DMS153 (cell line): Measurements from ENCODE around the gene USP32.
"Not testable (repeated sequence)": the region's sequence is repeated elsewhere in the genome, so short reads cannot be mapped to it uniquely, and the experiment has no call there.

Experiments
- DNase-seq: peaks from one replicate; lab custom pipeline; 2025; lab: John Stamatoyannopoulos, UW

USP32 gene

DNA sequence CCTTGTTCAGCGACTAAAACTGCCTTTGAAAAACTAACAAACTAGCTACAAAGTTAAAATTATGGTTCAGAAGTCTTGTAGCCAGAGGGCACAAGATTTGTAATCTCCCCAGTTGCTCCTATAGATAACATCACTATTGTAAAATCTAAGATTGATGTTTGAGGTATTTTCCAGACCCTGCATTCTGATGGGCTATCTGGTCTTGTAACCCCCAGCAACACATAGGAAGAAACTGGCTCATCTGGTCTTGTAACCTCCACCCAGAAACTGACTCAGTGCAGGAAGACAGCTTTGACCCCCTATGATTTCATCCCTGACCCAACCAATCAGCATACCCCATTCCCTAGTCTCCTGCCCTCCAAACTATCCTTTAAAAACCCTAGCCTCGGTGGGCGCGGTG, 18.1 kb upstream of the USP32 start:
- DNase-seq = no peak

DNA sequence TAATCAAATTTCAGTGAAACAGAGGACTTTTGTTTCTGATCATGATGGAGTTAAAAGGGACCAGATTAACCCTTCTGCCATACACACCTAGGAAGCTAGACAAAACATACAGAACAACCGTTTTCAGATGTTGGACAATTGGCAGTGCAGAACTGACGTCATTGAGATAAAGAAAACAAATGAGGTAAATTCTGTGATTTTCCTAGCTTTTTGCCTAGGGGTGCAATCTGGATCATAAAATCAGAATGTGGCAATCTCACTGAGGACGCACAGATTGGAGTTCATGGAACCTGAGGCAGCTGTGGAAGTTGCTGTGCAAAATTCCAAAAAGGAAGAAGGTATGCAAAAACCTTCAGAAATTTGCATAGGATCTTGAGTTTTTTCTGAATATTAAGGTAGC, 15.0 kb upstream of the USP32 start:
- no peak for DNase-seq

DNA sequence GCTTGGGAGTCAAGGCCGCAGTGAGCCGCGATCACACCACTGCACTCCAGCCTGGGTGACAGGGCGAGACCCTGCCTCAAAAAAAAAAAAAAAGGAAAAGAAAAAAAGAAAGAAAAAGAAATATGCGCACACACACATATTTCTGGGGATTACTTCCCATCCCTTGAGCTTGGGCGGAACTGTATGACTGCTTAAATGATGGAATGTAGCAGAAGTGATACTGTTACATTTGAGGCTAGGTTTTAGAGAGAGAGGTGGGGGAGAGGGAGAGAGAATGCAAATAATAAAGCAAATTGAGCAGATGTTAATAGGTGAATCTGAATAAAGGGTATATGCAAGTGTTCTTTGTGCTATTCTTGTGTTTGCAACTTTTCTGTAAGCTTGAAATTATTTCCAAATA, 12.0 kb upstream of the USP32 start:
- no peak for DNase-seq

DNA sequence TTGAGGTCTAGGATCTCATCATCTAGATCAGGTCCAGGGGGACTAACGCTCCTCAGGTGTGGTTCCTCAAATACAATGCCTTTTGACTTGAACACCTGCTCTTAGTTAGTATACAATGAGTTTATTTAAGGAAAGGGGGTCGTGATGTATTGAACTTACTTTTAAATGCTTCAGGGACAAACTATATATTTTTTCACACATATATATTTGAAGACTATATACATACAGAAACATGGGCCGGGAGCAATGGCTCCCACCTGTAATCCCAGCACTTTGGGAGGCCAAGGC, 11.5 kb upstream of the USP32 start:
- no peak for DNase-seq

DNA sequence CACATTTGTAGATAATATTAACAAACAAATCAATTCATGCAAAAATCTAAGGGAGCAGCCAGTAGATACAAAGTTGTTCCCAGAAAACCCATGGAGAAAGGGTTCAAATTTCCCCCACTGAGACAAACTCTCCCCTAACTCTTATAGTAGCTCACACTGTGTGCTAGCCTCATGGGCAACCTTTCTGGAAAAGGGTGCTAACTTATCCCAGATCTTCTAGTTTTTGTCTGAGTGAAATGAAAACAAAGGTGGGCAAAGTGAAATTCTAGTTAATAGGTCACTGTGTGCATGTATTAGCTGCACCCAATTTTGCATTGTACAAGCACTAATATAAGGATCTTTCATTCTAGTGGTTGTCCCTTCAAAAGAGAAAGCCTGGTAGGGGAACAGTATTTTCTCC, 9.9 kb upstream of the USP32 start:
- no peak for DNase-seq

DNA sequence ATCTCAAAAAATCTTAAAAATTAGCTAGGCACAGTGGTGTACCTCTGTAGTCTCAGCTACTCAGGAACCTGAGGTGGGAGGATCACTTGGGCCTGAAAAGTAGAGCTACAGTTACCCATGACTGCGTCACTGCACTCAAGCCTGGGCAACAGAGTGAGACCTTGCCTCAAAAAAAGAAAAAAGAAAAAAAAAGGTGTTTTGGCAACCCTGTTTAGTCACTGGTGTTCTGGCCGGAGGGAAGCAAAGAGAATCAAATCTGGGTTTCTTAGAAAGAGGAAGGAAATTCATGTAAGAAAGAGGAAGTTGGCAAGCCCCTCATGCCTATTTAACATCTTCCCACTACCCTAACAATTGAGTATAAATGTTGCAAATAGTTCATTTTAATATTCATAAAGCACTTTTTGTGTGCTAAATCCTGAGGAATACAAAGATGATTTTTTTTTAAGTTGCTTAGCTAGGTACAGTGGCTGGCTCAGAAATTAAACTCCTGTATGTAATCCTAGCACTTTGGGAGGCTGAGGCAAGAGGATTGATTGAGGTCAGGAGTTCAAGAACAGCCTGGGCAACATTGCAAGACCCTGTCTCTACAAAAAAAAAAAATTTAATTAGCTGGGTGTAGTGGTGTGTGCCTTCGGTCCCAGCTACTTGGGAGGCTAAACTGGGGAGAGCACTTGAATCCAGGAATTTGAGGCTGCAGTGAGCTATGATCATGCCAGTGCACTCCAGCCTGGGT, 6.5 kb upstream of the USP32 start:
- DNase-seq = no peak

DNA sequence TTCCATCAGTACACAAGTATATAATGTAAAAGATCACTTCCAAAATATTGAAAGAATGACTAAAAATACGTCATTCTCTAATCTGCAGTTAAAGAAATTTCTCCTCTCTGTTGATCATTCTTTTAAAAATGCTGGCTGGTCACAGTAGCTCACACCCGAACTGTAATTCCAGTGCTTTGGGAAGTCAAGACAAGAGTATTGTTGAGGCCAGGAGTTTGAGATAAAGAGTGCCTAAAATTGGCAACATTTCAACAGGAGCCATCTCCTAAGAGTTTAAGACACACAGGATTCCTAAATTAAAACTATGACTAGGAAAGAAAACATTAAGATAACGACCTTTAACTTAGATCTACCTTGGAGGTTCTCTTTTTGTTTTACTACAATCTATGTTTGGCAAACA, 4.5 kb upstream of the USP32 start:
- no peak for DNase-seq

DNA sequence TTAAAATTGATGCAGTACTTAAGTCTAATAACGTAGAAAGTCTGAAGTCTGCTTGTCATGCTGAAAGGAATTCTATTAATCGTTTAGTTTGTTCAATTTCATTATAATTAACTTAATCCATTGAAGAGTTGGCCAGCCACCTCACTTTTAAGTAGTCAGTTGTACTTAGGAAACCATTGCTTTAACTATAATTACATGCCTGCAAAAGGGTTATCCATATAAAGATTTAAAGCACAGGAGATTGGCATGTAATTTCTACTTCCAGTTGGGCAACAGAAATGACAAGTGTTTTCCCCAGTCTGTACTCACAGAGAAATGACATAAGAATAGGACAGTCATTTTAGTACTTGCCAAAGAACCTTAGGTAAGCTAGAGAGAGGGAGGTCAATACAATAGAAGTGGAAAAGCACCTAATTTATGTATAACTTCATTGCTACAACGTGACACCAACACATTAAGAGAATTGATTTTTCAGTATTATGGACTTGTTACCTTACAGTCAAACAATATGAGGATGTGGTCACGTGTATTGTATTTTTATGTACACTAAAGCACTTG, 3.7 kb upstream of the USP32 start:
- DNase-seq = no peak

DNA sequence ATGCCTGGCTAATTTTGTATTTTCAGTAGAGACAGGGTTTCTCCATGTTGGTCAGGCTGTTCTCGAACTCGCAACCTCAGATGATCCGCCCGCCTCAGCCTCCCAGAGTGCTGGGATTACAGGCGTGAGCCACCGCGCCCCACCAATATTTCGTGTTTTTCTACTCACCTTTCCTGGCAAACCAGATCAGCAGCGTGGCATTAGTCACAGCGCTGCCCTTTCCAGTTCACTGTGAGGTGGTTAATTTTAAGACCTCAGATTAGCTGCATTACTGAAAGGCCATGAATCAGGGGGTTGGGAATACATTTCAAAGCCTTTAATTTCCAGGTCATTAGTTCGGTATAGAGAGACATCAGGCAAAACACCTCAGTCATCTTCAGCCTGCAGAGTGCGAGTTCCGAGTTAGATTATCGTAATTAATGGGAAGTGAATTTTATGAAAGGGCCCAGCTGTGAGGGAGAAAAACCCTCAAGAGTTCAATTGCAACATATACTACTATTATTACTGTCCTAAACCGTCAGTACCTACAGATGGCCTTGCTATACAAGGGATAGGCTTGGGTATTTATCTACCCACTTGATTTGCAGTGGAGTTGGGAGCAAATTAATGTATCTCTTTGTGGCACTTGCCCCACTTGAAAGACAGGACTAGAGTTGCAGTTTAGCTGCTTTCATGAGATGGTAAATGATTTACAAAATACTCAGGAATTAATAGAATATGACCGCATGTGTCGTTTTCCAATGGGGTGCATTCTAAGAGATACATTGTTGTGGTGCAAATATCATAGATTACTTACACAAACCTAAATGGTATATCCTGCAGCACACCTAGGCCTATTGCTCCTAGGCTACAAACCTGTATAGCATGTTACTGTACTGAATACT, 2.1 kb upstream of the USP32 start:
- no peak for DNase-seq

DNA sequence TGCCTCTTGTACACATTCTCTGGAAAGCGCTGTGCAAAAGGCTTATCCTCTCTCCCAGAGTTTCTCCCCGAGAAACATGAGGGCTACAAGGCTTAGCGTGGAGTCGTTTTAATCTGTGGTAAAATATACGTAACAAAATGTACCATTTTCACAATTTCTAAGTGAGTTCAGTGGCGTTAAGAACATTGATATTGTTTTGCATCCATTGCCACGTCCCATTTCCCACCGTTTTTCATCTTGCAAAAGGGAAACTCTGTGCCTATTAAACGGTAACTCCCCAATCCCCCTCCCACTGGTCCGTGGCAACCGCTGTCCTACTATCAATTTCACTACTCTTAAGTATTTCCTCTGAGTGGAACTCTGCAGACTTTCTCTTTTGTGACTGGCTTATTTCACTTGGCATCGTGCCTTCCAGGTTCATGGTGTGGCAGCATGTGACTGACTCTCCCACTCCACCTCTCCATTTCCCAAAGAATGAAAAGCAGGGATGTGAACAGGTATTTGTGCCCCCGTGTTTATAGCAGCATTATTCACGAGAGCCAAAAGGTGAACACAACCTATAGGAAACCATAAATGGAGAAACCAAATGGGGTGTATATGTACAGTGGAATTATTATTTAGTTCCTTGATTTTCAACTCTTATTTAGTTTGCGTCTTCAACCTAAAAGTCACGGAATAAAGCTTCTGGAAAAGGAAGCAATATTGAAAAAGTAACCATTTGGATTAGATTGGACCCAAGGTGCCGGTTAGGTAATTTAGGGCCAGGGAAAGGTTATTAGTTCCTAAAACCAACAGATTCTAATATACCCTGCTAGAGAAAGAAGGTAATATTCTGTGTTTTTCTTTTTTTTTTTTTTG, 1.1 kb upstream of the USP32 start:
- peak; percentile 52 for DNase-seq

DNA sequence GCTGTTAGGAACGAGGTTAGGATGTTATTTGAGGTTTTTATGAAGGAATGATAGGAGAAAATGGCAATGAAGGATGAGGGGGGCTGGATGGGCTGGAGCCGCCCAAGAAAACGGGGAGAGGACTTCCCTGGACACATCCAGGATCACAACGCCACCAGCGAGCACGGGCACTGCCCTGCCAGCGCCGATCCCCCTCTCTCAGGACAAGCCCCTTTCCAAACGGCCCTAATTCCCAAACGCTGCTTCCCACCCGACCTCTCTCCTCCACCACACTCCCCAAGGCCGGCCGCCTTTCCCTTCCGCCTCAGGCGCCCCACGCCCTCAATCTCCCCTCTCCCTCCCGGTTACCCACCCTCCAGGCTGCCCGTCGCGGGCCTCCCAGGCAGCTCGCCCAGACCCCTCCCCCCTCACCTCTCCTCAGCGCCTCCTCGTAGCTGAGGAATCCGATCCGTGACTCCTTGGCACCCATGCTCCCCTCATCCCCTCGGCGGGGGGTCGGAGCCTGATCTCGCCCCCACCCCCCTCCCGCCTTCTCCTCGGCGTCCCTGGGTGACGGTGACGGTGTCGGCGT, 377 bp downstream of the USP32 start:
- no peak for DNase-seq

DNA sequence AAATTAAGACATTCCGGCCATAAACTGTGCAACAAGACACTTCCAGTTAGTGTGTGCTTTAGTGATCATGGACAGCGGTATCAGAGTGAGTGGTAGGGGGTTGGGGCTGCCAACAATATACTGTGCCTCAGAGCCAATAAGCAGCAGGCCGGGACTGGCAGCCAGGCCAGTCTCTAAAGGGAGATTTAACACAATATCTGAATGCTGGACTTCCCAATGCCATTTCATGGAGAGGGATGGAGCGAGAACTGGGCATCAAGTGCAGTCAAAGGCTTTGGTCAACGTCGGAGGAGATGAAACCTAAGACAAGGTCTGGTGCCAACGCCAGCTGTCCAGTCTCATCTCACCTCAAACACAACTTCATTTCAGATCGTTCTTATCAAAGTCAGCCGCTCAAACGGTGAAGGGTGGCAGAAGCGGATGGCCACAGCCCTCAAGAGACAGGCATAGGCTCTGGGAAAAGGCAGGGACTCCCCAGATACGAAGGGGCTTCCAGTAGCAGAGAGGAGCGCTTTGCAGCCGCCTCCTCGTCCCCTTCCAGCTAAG, 935 bp downstream of the USP32 start:
- no peak for DNase-seq

DNA sequence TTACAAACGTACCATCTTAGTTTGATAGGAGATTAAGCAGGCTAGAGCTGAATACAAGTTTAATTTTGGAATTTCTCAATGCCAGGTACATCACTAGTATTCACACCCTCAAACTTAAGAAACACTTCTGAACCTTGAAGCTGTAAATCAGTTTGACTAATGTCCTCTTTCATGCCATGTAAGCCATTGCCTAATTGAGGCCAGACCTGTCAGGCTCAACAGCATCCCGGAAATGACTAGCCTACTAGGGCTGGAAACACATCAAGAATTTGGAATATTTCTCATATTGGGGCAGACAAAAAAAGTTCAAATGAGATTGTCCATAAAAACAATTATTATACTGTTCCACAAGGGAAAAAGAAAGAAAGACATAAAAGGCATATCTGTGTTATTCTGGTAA, 1.7 kb downstream of the USP32 start:
- no peak for DNase-seq

DNA sequence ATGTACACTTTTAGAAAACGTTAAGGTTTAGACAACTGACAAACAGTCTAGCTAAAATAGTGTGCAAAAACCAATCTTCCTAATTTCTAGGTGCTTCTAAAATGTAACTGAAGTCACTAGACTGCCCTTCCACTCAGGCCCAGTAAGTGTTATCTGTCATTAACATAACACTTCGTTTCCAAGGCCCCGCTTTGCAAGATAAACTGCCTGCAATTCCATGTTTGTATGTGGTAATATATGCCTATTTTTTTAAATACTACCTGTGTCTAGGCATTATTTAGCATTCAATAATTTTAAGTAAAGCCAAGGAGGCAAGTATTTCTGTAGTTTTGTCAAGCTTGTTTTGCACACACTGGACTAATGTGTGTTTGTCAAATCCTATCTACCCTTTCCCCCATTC, 3.2 kb downstream of the USP32 start:
- no peak for DNase-seq

DNA sequence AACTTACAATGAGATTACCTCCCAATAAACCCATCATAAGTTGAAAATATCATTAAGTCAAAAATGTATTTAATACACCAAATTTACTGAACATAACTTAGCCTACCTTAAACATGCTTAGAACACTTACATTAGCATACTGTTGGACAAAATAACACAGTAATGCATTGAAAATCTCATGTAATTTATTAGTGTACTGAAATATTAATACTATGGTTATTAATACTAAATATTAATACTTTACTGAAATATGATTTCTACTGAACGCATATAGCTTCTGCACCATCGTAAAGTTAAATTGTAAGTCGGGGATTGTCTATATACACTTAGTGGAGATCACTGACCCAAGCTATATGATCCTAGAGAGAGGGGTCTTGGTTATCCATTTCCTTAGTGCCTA, 4.3 kb downstream of the USP32 start:
- no peak for DNase-seq

DNA sequence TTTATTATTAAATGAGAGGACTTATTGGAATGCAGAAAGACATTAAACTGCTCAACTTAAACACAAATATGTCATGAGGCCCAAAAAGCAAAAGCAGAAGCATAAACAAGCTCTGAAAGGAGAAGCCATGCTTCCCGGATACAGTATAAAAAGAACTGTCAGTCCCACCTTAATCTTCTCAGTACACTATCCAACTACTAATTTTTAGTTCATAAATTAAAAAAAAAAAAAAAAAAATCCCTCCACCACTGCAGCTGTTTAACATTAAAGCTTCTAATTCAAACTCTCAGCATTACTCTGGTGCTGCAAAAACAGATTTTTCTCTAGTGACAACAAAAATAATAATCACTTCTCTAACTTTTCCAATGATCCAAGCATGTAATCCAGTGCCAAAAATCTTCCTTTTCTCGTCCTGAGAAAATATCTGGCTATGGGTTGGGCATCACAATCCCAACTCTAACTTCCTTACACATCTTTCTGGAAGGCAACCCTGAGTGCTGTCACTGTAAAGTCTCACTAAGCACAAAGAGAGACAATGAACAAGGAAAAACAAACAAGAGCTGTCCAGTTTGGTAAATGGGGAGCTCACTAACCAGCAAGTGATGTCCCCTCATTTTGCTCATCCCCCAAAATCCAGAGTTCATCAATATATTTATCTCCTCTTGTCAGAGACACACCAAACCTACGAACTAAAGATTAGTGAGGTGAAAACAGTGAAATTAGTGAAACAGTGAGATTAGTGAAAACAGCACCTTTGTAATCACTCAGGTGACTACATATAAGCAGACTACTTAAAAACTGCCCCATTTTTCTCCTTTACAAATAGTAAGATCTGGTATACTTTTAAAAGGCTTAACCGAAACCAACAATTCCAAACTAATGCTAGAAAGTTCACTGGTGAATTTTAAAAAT, 5.5 kb downstream of the USP32 start:
- DNase-seq = no peak

DNA sequence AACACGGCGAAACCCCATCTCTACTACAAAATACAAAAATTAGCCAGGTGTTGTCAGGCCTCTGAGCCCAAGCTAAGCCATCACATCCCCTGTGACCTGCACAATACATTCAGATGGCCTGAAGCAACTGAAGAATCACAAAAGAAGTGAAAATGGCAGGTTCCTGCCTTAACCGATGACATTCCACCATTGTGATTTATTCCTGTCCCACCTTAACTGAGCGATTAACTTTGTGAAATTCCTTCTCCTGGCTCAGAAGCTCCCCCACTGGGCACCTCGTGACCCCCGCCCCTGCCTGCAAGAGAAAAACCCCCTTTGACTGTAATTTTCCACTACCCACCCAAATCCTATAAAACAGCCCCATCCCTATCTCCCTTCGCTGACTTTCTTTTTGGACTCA, 7.0 kb downstream of the USP32 start:
- not testable (repeated sequence) for DNase-seq

DNA sequence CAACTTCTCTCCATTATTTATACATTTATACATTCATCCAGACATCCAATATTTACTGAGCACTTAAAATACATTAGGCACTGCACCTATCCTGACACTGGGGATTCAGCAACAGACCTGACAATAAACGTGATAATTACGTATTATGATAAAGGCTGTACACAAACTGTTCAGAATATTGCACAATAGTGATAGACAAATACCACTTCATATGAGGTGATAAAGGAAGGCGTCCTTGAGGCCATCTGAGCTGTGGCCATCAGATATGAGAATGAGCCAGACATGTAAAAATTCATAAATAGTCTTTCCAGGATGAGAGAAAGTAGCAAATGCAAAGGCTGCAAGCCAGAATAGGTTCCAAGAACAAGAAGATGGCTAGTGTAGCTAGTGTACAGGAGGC, 8.6 kb downstream of the USP32 start:
- DNase-seq = peak; percentile 63

DNA sequence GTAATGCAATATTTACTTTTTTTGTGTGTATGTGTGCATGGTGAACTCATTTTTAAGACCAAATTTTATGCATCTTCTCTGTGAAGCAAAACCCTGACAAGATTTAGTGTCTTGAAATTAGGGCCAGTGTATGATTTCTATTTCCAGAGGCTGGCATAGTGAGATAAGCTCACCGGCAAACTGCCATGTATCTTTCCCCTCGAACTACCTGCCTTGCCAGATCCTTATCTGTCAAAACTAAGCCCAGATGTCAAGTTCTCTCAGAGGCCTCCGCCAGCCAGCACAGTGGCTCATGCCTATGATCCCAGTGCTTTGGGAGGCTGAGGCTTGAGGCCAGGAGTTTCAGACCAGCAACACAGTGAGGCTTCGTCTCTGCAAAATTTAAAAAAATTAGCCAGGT, 10.0 kb downstream of the USP32 start:
- DNase-seq = no peak

DNA sequence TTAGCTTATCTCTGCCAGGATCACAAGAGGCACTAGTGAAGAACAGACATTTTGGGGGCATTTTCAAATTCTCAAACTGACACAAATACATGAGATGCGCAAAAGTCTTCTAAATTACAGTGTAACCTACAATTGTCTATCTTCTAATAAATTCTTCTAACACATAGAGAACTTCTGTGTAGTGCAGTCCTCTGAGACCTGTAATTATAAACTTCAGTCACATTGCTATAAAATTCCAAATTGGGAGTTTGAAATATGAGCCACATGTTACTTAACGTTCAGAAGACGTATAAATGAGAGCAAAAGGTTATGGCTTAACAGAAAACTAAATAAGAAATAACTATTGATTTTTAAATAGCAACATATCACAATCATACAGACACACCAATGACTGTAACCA, 12.5 kb downstream of the USP32 start:
- not testable (repeated sequence) for DNase-seq

DNA sequence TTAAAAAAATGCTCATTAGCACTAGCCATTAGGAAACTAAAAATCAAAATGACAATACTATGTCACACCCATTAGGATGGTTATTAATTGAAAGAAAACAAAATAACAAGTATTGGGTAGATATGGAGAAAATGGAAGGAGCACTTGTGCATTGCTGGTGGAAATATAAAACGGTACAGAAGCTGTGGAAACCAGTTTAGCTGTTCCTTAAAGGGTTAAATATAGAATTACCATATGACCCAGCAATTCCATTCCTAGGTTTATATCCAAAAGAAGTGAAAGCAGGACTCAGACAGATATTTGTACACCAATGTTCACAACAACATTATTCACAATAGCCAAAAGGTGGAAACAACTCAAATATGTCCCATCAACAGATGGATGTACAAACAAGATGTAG, 13.7 kb downstream of the USP32 start:
- not testable (repeated sequence) for DNase-seq
